ENCODE measurements around the gene CFD.
"Not testable (repeated sequence)": the region's sequence is repeated elsewhere in the genome, so short reads cannot be mapped to it uniquely, and the experiment has no call there.

The CFD gene

DNA sequence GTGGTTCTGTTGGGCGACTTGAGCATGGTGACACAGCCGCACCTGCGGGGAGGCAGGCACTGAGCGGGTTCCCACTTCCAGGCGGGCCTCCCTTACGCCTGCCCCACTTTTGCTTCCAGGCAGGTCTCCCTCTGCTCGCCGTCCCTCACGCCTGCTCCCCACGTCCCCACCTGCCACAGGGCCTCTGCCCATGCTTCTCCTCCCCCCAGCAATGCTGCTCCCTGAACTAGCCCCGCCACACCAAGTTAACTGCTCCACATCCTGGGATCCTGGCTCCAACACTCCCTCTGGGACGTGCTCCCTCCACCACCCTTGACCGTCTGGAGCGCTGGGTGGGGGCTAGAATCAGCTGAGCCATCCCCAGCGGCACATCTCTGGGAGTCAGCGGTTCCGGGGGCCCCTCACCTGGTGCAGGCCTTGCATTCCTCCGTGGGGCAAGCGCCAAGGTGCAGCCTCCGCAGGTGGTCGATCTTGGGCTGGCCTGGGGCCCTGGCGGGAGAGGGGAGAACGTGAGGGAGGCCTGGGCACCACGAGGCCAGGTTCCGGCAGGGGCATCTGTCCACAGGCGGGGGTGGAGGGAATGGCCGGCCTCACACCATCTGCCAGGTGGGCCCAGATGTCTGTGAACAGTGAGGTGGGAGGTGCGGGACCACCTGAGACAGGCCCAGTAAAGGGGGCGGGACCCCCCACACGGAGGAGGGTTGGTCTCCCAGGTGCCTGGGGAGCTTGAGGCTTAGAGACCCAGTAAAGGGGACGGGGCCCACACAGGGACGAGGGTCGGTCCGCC lies 9.2 kb downstream of the CFD start:
- CTCF ChIA-PET = no interaction called here
- no peak overlapping the region for H3K27ac Mint-ChIP-seq
- no peak for DNase-seq
- H3K36me3 Mint-ChIP-seq = peaks cover 28% of the 10 kb centered on the region
- no peaks in the 10 kb centered on the region for H3K9me3 Mint-ChIP-seq
- no peaks in the 10 kb centered on the region for H3K27me3 Mint-ChIP-seq
- H3K4me1 Mint-ChIP-seq = peaks cover 27% of the 10 kb centered on the region
- H3K4me3 Mint-ChIP-seq = no peak overlapping the region

DNA sequence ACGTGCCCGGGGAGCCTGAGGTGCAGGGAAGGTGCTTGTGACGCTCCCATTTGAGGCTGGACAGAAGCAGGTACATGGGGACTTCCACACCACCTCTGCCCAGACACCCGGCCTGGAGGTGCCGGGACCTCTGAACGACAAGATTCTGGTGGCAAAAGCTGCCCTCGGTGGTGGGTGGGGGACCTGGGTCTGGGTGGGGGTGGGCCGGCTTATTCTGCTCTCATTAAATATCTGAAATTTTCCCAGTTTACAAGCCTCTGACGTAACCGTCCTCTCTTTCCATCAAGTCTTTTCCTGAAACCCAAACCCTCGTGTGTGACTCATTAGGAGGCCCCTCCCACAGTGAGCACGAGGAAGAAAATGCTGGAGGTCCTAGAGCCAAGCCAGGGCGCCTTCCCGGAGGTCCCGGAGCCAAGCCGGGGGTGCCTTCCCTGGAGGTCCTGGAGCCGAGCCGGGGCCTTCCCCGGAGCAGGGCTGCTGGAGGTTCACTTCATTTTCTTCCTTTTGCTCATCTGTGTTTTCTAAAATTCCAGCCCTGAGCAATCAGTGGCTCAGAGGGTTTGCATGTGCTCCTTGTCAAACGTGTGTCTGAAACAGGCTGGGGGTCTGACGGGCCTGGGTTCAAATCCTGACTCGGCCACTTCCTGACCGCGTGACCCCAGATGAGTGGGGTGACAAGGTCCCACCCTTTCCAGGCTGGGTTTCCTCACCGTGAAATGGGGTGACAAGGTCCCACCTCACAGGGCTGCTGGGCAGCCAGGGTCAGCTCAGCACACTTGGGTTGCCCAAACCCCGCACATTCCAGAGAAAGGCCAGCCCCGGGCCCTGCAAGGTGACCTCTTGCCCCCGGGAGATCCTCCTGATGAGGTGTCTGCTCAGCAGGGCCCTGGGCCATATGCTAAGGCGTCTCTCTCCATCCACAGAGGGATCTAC lies 10.0 kb downstream of the CFD start:
- H3K9me3 Mint-ChIP-seq = no peaks in the 10 kb centered on the region
- CTCF ChIA-PET = no interaction called here
- DNase-seq = no peak
- H3K27me3 Mint-ChIP-seq = no peaks in the 10 kb centered on the region
- H3K4me1 Mint-ChIP-seq = peaks cover 25% of the 10 kb centered on the region
- no peak overlapping the region for H3K4me3 Mint-ChIP-seq
- peak overlapping the region; percentile 55 for H3K27ac Mint-ChIP-seq
- H3K36me3 Mint-ChIP-seq = peaks cover 28% of the 10 kb centered on the region

GRCh38 chr19:870314-870713 lies 10.8 kb downstream of the CFD start:
- peaks cover 23% of the 10 kb centered on the region for H3K4me1 Mint-ChIP-seq
- H3K27me3 Mint-ChIP-seq = no peaks in the 10 kb centered on the region
- no peaks in the 10 kb centered on the region for H3K9me3 Mint-ChIP-seq
- no peak overlapping the region for H3K4me3 Mint-ChIP-seq
- H3K27ac Mint-ChIP-seq = peak overlapping the region; percentile 37
- DNase-seq = no peak
- H3K36me3 Mint-ChIP-seq = peaks cover 26% of the 10 kb centered on the region
- CTCF ChIA-PET = no interaction called here

GRCh38 chr19:870963-871401 lies 11.5 kb downstream of the CFD start:
- Mint-ChIP-seq H3K36me3 (peaks cover 26% of the 10 kb centered on the region), H3K4me1 (peaks cover 25% of the 10 kb centered on the region), H3K27me3 (no peaks in the 10 kb centered on the region), H3K9me3 (no peaks in the 10 kb centered on the region), H3K27ac (no peak overlapping the region), H3K4me3 (no peak overlapping the region)
- CTCF ChIA-PET = no interaction called here
- DNase-seq = no peak

DNA sequence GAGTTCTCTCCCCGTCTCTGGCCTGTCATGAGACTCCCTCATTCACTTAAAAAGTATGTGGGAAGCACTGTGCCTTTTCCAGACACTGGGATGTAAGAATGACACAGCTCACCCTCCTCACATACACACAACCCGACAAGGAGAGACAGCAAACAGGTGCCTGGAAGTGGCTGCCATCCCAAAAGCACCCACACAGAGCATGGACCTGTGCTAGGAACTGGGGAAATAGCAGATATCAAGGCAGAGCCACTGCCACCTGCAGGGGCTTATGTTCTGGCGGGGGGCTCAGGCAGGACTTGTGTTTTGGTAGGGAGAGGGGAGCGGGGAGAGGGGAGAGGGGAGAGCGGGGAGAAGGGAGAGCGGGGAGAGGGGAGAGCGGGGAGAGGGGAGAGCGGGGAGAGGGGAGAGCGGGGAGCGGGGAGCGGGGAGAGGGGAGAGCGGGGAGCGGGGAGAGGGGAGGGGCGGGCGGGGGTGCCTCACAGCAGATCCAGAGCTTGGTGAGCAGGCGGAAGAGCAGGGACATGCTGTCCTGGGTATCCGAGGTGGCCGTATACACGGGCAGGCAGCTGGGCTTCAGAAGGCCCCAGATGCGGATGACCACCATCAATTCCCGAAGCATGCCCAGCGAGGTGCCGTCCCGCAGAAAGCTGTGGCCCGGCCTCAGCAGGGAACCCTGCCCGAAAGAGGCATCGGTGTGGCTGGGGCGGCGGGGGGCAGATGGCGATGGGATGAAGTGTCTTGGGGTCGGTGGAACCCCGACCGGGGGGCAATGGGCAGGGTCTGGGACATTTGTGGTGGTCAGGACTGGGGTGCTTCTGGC lies 12.2 kb downstream of the CFD start:
- DNase-seq = no peak
- H3K4me1 Mint-ChIP-seq = peaks cover 25% of the 10 kb centered on the region
- H3K27ac Mint-ChIP-seq = peak overlapping the region; percentile 97
- peak overlapping the region; percentile 73 for H3K4me3 Mint-ChIP-seq
- CTCF ChIA-PET = interaction anchor here (0.6 kb wide), 1 partner anchor 11 kb away, joined by 3 read pairs; no protein-coding TSS in a partner anchor
- H3K36me3 Mint-ChIP-seq = peaks cover 26% of the 10 kb centered on the region
- H3K27me3 Mint-ChIP-seq = no peaks in the 10 kb centered on the region
- no peaks in the 10 kb centered on the region for H3K9me3 Mint-ChIP-seq

DNA sequence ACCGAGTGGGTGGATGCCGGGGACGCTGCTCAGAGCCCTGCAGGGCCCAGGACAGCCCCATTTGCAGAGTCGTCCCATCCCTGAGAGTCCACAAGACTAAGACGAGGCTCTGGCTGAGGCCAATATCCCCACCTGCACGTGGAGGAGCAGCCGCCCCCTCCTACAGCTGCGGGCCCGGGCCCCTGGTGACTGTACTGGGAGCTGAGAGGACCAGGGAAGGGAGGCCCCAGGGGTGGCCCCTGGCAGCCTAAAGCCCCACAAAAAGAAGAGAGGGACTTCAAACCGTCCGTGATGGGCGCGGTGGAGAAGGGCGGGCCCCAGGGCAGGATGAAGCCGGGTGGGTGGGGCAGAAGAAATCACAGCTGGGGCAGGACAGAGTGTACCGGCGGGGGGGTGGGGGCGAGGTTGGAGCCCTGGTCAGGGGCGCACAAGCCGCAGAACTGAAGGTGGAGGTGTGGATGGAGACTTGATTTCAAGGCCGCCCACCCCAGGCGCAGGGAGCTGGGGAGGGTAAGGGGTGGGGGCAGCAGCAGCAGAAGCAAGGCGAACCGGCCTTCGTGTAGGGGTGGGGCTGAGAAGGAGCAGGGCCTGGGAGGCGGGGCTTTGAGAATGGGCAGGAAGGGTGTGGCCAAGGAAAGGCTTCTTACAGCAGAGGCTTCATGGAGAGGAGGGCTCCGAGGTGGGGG lies 12.9 kb downstream of the CFD start:
- CTCF ChIA-PET = no interaction called here
- H3K27ac Mint-ChIP-seq = peak overlapping the region; percentile 97
- H3K9me3 Mint-ChIP-seq = no peaks in the 10 kb centered on the region
- peaks cover 24% of the 10 kb centered on the region for H3K4me1 Mint-ChIP-seq
- peaks cover 24% of the 10 kb centered on the region for H3K36me3 Mint-ChIP-seq
- DNase-seq = peak; percentile 94
- no peaks in the 10 kb centered on the region for H3K27me3 Mint-ChIP-seq
- H3K4me3 Mint-ChIP-seq = peak overlapping the region; percentile 73

DNA sequence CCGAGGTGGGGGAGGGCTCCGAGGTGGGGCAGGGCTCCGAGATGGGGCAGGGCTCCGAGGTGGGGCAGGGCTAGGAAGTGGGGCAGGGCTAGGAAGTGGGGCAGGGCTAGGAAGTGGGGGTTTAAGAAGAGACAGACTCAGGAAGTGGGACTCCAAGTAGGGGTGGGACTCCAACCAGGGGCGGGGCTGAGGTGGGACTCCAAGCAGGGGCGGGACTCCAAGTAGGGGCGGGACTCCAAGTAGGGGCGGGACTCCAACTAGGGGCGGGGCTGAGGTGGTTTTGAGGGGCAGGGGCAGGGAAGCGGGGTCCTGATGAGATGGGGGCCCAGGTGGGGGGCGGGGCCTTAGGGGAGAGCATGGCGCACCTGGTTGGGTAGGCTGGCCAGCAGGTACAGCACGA lies 13.6 kb downstream of the CFD start:
- peak overlapping the region; percentile 75 for H3K27ac Mint-ChIP-seq
- no peak overlapping the region for H3K4me3 Mint-ChIP-seq
- no peaks in the 10 kb centered on the region for H3K9me3 Mint-ChIP-seq
- CTCF ChIA-PET = interaction anchor here (0.9 kb wide), 1 partner anchor 8 kb away, joined by 3 read pairs; no protein-coding TSS in a partner anchor
- DNase-seq = peak; percentile 90
- H3K4me1 Mint-ChIP-seq = peaks cover 22% of the 10 kb centered on the region
- peaks cover 21% of the 10 kb centered on the region for H3K36me3 Mint-ChIP-seq
- no peaks in the 10 kb centered on the region for H3K27me3 Mint-ChIP-seq

- CTCF ChIA-PET = interaction anchor here (0.9 kb wide), 1 partner anchor 9 kb away, joined by 3 read pairs; no protein-coding TSS in a partner anchor
- no peak overlapping the region for H3K27ac Mint-ChIP-seq
- DNase-seq = no peak
- H3K4me1 Mint-ChIP-seq = peaks cover 22% of the 10 kb centered on the region
- peaks cover 20% of the 10 kb centered on the region for H3K36me3 Mint-ChIP-seq
- no peaks in the 10 kb centered on the region for H3K27me3 Mint-ChIP-seq
- H3K9me3 Mint-ChIP-seq = no peaks in the 10 kb centered on the region
- H3K4me3 Mint-ChIP-seq = no peak overlapping the region
Measured at GRCh38 chr19:873561-874041, 14.1 kb downstream of the CFD start.

DNA sequence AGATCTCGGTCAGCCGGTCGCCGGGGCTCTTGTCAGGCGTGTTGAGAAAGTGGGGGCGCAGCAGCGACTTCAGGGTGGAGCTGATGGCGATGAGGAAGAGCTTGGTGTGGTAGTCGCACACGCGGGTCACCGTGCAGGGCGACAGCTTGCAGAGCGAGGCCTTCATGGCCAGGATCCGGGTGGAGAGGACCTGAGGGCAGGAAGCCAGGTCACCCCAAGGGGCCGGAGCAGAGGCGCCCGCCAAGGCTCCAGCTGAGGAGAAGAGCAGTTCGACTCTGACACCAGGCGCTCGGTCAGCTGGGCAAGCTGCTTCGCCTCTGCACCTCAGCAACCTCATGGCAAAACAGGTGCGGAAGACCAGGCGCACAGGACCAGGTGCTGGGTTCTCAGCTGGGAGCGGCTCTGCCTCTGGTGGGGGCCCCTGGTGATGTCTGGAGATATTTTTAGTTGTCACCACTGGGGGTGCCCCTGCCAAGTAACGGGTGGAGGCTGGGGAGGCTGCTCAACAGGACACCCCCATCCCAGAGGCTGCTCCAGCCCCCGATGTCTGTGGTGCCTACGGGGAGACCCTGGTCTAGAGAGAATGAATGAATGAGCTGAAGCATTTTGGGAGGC lies 15.9 kb downstream of the CFD start:
- Mint-ChIP-seq H3K36me3 (peaks cover 10% of the 10 kb centered on the region), H3K27ac (peak overlapping the region; percentile 45), H3K4me1 (peaks cover 20% of the 10 kb centered on the region), H3K9me3 (no peaks in the 10 kb centered on the region), H3K4me3 (no peak overlapping the region), H3K27me3 (no peaks in the 10 kb centered on the region)
- DNase-seq = no peak
- CTCF ChIA-PET = no interaction called here

DNA sequence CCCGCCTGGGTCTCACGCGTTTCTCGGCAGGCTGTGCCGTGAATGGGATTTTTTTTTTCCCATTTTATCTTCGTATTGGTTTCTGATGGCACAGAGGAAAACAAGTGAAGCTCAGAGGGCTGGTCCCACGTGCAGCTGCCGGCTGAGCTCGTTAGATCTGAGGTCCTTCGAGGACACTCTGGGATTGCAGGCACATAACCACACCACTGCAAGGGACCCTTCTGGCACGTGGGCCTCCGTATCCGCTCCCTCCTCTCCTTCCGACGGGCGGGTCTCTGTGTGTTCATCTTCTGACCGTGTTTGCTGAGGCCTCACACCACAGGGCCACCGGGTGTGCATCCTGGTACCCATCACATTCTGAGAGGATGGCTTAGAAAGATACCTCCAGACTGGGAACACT lies 16.6 kb downstream of the CFD start:
- H3K4me3 Mint-ChIP-seq = no peak overlapping the region
- H3K36me3 Mint-ChIP-seq = peaks cover 11% of the 10 kb centered on the region
- H3K4me1 Mint-ChIP-seq = peaks cover 20% of the 10 kb centered on the region
- no peaks in the 10 kb centered on the region for H3K9me3 Mint-ChIP-seq
- no peak for DNase-seq
- peak overlapping the region; percentile 45 for H3K27ac Mint-ChIP-seq
- no peaks in the 10 kb centered on the region for H3K27me3 Mint-ChIP-seq
- CTCF ChIA-PET = no interaction called here

DNA sequence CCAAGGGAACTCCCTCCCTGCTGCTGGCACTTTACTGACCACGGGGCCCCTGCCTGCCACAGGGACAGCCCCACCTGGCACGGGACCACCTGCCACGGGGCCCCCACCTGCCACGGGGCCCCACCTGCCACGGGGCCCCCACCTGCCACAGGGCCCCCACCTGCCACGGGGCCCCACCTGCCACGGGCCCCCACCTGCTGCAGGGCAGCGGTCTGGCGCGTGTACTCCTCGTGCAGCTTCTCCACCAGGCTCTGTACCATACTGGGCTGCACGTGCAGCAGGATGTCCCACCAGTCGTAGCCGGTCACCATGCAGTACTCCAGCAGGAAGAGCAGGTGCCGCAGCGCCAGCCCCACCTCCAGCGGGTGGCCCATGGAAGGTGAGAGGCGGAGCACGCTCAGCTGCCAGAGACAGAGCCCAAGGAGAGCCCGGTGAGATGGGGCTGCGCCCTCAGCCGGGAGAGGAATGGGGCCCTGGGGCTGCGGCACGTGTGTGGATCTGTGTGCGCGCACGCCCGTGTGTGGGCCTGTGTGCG lies 17.4 kb downstream of the CFD start:
- no peak overlapping the region for H3K4me3 Mint-ChIP-seq
- no peaks in the 10 kb centered on the region for H3K9me3 Mint-ChIP-seq
- peaks cover 17% of the 10 kb centered on the region for H3K4me1 Mint-ChIP-seq
- DNase-seq = no peak
- CTCF ChIA-PET = no interaction called here
- H3K27me3 Mint-ChIP-seq = no peaks in the 10 kb centered on the region
- peaks cover 13% of the 10 kb centered on the region for H3K36me3 Mint-ChIP-seq
- no peak overlapping the region for H3K27ac Mint-ChIP-seq

GRCh38 chr19:877992-878660 lies 18.7 kb downstream of the CFD start:
- H3K27ac Mint-ChIP-seq, H3K9me3 Mint-ChIP-seq, H3K27me3 Mint-ChIP-seq, DNase-seq, H3K4me1 Mint-ChIP-seq, H3K4me3 Mint-ChIP-seq: not testable (repeated sequence)
- CTCF ChIA-PET = interaction anchor here (1.5 kb wide), 1 partner anchor 15 kb away, joined by 8 read pairs; no protein-coding TSS in a partner anchor
- H3K36me3 Mint-ChIP-seq = peaks cover 14% of the 10 kb centered on the region

All from activated naive CD4-positive, alpha-beta T cell treated with anti-CD3 and anti-CD28 coated beads, Interleukin-2, amount 10 ng/mL, durations not matched to agents 7 days and 5 days (primary cell).